HepG2 (cell line): ENCODE data around the gene ZCCHC8. TPM values are rescaled to one million over a fixed set of nuclear protein-coding genes. Genes with fewer than 3 reads are reported as not detected.
A peak's percentile ranks its signal among the peaks of the same experiment; 100 is the strongest.

Source experiments
- AGO2 ChIP-seq: fragments of 200-400 bp; formaldehyde crosslinking; optimal IDR thresholded peaks from 2 replicates; pipeline ENCODE3; 2017; ENCODE audit warnings: mild to moderate bottlenecking, low read depth, low read length, moderate library complexity
- CENPBD1 ChIP-seq: sonication (generic); formaldehyde crosslinking; IDR thresholded peaks from 2 replicates; pipeline ENCODE4 v1.8.0; 2022; ENCODE audit warnings: missing genetic modification reagents, low read depth, mild to moderate bottlenecking, borderline replicate concordance
- FOXK1 ChIP-seq: sonication (generic); formaldehyde crosslinking; IDR thresholded peaks from 2 replicates; pipeline ENCODE4 v1.4.0; 2020; ENCODE audit warnings: low read depth, missing genetic modification reagents, borderline replicate concordance
- MTA1 ChIP-seq: sonication (generic); formaldehyde crosslinking; IDR thresholded peaks from 2 replicates; pipeline ENCODE4 v1.4.0; 2020; ENCODE audit warnings: missing genetic modification reagents, mild to moderate bottlenecking, borderline replicate concordance
- RBM39 ChIP-seq: fragments of 200-400 bp; formaldehyde crosslinking; IDR thresholded peaks from one replicate; pipeline ENCODE4 v1.6.1; 2018; ENCODE audit warnings: antibody characterized with exemption, mild to moderate bottlenecking, low read depth, low read length; ENCODE audit not compliant: poor library complexity, severe bottlenecking
- SNAI1 ChIP-seq: sonication (generic); formaldehyde crosslinking; IDR thresholded peaks from 2 replicates; pipeline ENCODE4 v1.5.0; 2020; ENCODE audit warnings: mild to moderate bottlenecking, missing genetic modification reagents, borderline replicate concordance
- TFE3 ChIP-seq: IDR thresholded peaks from 2 replicates; pipeline ENCODE4 v1.6.1; 2016
- ZNF138 ChIP-seq: sonication (generic); formaldehyde crosslinking; IDR thresholded peaks from 2 replicates; pipeline ENCODE4 v1.5.0; 2020; ENCODE audit warnings: mild to moderate bottlenecking, low read depth, missing genetic modification reagents
- ZNF407 ChIP-seq: sonication (generic); formaldehyde crosslinking; IDR thresholded peaks from one replicate; pipeline ENCODE4 v1.5.1; 2020; ENCODE audit warnings: mild to moderate bottlenecking, missing genetic modification reagents; ENCODE audit errors: not compliant biosample characterization
- ZNF441 ChIP-seq: sonication (generic); formaldehyde crosslinking; IDR thresholded peaks from 2 replicates; pipeline ENCODE4 v1.7.0; 2021; ENCODE audit warnings: missing genetic modification reagents, borderline replicate concordance
- ZNF468 ChIP-seq: sonication (generic); formaldehyde crosslinking; IDR thresholded peaks from 2 replicates; pipeline ENCODE4 v1.8.0; 2022; ENCODE audit warnings: mild to moderate bottlenecking, moderate library complexity, missing genetic modification reagents
- ZSCAN30 ChIP-seq: sonication (generic); formaldehyde crosslinking; IDR thresholded peaks from 2 replicates; pipeline ENCODE4 v1.5.0; 2020; ENCODE audit warnings: mild to moderate bottlenecking, missing genetic modification reagents
- polyA plus RNA-seq, 8 experiments: library from polyadenylated mRNA; depleted of rRNA in 3 of 8; stranded (reverse) in 7 of 8; unstranded in 1 of 8; fragments of >200 nt; fragmentation: Illumina TruSeq in 4 of 8; extraction: Trizol in 4 of 8; gene quantifications; 2 replicates each; pipeline versions ENCODE4 v1.2.1 to v1.2.3, GENCODE V29; 2011 to 2016; ENCODE audit warnings: low read depth in 4 of 8, missing spikeins in 1 of 8, mixed read lengths in 1 of 8; ENCODE audit not compliant: insufficient read depth in 1 of 8
- total RNA-seq, 5 experiments: library from RNA; depleted of rRNA; stranded (reverse); fragments of >200 nt; fragmentation: Illumina TruSeq; extraction: Trizol; gene quantifications; 2 replicates each; pipeline ENCODE4 v1.2.3, GENCODE V29; 2016; ENCODE audit warnings: low read depth in 1 of 5
- TF ChIP-seq, protein P1 (sequence below): sonication (generic); formaldehyde crosslinking; IDR thresholded peaks from 2 replicates; pipeline ENCODE4 v1.8.1; 2023; ENCODE audit warnings: missing genetic modification reagents, mild to moderate bottlenecking, borderline replicate concordance
- TF ChIP-seq, protein P2 (sequence below): sonication (generic); formaldehyde crosslinking; IDR thresholded peaks from 2 replicates; pipeline ENCODE4 v1.4.0; 2020; ENCODE audit warnings: missing genetic modification reagents, borderline replicate concordance

ZCCHC8 gene
- total and polyA plus RNA-seq, 2 of the 13 experiments (the other 11 are each of a cell fraction or from before 2014, with no cell fraction given): 18.6 to 20.9 TPM

DNA sequence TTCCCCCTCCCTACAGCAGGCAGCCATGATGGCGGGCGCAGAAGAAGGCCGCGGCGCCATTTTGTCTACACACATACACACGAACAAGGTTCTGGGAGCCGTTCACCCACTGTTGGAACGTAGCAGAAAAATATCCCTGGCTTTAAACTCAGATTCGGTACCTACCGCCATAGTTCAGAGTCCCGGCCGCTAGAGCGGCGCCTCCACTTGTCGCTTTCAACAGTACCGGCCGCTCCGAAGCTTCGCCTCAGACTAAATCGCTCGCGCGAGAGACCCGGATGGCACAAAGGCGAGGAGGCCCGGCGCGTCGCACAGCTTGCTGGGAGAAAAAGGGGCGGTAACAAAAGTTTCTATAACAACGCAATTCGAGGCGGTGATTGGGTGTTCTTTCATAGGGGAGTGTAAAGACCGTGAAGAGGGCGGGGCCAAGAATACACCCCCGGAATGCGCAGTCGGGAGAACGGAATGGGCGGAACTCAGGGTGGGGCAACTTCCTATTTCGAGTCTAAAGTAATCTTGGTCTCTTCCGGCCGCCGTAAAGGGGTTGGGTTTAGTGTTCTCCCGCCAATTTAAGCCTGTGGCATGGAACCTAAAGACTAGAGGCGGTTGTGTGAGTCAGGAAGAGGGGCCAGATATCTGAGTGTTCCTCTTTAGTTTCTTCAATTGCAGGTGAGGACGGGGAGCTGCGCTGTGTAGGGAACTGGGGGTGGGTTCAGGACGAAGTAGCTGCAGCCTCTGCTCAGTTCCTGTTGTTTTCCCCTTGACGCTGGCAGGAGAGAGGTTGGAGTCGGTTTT lies 26.1 kb upstream of the ZCCHC8 start, which contains the start of the genes KNTC1 and RSRC2 (continued):
- TF ChIP-seq ZNF407 (CRISPR knock-in tag): no peak
- TF ChIP-seq AGO2: peak; percentile 55
- TF ChIP-seq TFE3: no peak
- TF ChIP-seq MTA1 (CRISPR knock-in tag): no peak
- peak; percentile 74; the same call in 1 of the 2 replicates for TF ChIP-seq ZSCAN30
- TF ChIP-seq FOXK1: peak; percentile 16; the same call in 1 of the 2 replicates
- TF ChIP-seq, protein P1, sequence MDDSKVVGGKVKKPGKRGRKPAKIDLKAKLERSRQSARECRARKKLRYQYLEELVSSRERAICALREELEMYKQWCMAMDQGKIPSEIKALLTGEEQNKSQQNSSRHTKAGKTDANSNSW (CRISPR knock-in tag): no peak
- TF ChIP-seq ZNF441 (CRISPR knock-in tag): no peak; the same call in 1 of the 2 replicates
- peak; percentile 25 for TF ChIP-seq RBM39
- TF ChIP-seq ZNF138 (CRISPR knock-in tag): no peak
- no peak for TF ChIP-seq ZNF468
- no peak for TF ChIP-seq CENPBD1
- TF ChIP-seq SNAI1 (CRISPR knock-in tag): no peak; the same call in 1 of the 2 replicates
- TF ChIP-seq, protein P2, sequence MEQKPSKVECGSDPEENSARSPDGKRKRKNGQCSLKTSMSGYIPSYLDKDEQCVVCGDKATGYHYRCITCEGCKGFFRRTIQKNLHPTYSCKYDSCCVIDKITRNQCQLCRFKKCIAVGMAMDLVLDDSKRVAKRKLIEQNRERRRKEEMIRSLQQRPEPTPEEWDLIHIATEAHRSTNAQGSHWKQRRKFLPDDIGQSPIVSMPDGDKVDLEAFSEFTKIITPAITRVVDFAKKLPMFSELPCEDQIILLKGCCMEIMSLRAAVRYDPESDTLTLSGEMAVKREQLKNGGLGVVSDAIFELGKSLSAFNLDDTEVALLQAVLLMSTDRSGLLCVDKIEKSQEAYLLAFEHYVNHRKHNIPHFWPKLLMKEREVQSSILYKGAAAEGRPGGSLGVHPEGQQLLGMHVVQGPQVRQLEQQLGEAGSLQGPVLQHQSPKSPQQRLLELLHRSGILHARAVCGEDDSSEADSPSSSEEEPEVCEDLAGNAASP (CRISPR knock-in tag): peak; percentile 37; the same call in 1 of the 2 replicates
